Measurements from ENCODE around the gene CYB5B. TPM values are rescaled to one million over a fixed set of nuclear protein-coding genes. Genes with fewer than 3 reads are reported as not detected.
"Not testable (repeated sequence)": the region's sequence is repeated elsewhere in the genome, so short reads cannot be mapped to it uniquely, and the experiment has no call there.

The CYB5B gene
- total RNA-seq, 1 donor from 2014 or later, result 39.2 TPM

DNA sequence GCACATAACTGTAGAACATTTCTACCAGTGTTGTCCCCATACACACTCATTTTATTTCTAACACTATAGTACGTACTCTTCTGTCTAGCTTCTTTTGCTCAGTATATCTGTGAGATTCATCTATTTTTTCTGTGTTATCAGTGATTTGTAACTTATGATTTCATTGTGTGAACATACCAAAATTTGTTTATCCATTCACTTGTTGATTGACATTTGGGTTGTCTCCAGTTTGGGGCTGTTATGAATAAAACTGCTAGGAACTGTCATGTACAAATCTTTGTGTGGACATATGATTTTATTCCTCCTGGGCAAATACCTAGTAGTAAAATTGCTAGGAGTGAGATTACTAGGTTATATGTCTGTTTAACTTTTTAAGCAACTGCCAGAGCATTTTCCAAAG, 9.6 kb downstream of the CYB5B start:
- H3K36me3 ChIP-seq (ENCODE audit: control insufficient read depth, insufficient read depth, low read length), result peaks cover 3% of the 10 kb centered on the region
- FAIRE-seq, result no peak

DNA sequence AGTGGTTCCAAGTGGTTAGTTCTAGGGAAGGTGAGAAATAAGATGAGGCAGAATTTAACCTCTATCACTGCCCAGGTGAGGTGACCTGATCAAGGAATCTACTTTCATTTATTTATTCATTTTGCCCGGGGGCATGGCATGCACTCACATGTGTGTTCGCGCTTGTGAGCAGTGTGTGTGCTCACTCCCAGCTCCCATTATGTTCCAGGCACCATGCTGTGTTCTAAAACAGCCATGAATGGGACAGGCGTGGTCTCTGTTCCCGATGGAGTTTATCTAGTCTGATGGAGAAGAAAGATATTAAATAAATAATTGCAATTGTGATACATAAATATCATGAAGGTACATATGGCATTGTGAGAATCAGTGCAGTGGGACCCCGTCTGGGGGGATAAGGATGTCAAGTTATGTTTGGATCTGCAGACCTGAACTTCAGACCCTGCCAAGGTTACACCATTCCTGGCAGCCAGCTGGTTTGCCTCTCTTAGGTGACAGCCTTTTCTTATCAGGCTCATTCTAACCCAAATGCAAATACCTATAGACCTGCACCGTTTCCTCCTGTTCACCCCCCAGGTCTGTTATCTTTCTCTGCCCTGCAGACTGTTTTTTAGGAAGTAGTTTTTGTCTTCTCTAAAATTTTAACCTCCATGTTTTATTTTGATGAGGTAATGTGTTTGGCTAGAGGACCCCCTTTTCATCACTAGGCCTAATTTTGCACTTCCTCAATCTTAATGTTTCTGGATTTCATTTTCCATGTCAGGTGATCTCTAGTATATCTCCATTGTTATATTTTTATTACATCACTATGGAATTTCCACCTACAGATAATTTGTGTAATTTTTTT, 11.8 kb downstream of the CYB5B start:
- no peak for DNase-seq (ENCODE audit: low read depth)
- H3K4me3 ChIP-seq (ENCODE audit: low read depth, low read length), result no peak overlapping the region
- no peak for FAIRE-seq
- H3K36me3 ChIP-seq (ENCODE audit: control insufficient read depth, insufficient read depth, low read length), result peaks cover 2% of the 10 kb centered on the region
- TF ChIP-seq, protein P1, sequence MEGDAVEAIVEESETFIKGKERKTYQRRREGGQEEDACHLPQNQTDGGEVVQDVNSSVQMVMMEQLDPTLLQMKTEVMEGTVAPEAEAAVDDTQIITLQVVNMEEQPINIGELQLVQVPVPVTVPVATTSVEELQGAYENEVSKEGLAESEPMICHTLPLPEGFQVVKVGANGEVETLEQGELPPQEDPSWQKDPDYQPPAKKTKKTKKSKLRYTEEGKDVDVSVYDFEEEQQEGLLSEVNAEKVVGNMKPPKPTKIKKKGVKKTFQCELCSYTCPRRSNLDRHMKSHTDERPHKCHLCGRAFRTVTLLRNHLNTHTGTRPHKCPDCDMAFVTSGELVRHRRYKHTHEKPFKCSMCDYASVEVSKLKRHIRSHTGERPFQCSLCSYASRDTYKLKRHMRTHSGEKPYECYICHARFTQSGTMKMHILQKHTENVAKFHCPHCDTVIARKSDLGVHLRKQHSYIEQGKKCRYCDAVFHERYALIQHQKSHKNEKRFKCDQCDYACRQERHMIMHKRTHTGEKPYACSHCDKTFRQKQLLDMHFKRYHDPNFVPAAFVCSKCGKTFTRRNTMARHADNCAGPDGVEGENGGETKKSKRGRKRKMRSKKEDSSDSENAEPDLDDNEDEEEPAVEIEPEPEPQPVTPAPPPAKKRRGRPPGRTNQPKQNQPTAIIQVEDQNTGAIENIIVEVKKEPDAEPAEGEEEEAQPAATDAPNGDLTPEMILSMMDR (IDR thresholded peaks at IDR 0.05; ENCODE audit: insufficient read depth, low read length, severe bottlenecking), result no peak
- no peaks in the 10 kb centered on the region for H3K27me3 ChIP-seq (ENCODE audit: control insufficient read depth, insufficient read depth, low read length)

More for the DNA sequence above, 9.6 kb downstream of the CYB5B start:
- DNase-seq (ENCODE audit: low read depth), result no peak
- TF ChIP-seq, protein P1 (IDR thresholded peaks at IDR 0.05; ENCODE audit: insufficient read depth, low read length, severe bottlenecking), result no peak
- Histone ChIP-seq H3K27me3 (ENCODE audit: control insufficient read depth, insufficient read depth, low read length) (no peaks in the 10 kb centered on the region), H3K4me3 (ENCODE audit: low read depth, low read length) (no peak overlapping the region)

DNA sequence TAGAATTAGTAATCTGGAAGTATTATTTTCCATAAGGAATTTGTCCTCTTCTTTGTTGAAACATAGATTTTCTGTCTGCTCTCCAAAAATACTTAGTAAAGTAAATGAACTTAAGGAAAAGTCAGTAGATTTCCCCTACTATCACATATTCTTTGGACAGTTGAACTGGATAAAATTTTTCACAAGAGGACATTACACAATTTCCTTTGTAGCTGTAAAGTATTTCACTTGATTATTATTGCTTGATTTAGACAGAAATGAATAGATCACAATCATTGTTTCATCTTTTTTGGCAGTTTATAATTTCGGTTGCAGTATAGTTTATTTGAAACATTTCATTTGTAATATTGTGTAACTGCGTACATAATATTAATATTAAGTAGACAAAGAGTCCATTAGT, 12.5 kb downstream of the CYB5B start:
- FAIRE-seq (no peak), DNase-seq (ENCODE audit: low read depth) (no peak)
- H3K4me3 ChIP-seq (ENCODE audit: low read depth, low read length), result no peak overlapping the region
- H3K36me3 ChIP-seq (ENCODE audit: control insufficient read depth, insufficient read depth, low read length), result peaks cover 1% of the 10 kb centered on the region
- no peaks in the 10 kb centered on the region for H3K27me3 ChIP-seq (ENCODE audit: control insufficient read depth, insufficient read depth, low read length)
- TF ChIP-seq, protein P1 (IDR thresholded peaks at IDR 0.05; ENCODE audit: insufficient read depth, low read length, severe bottlenecking), result no peak

DNA sequence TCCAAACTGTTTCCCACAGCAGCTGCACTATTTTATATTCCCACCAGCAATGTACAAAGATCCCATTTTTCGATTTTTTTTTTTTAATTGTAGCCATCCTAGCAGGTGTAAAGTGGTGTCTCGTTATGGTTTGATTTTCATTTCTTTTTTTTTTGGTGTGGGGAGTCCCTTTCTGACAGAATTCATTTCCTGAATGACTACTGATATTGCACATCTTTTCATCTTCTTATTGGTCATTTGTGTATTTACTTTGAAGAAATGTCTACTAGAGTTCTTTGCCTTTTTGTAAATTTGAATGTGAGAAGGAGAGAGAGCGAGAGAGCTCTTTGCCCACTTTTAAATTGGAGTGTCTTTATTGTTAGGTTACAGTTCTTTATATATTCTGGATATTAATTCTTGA, 14.0 kb downstream of the CYB5B start:
- peaks cover 1% of the 10 kb centered on the region for H3K36me3 ChIP-seq (ENCODE audit: control insufficient read depth, insufficient read depth, low read length)
- FAIRE-seq (no peak), DNase-seq (ENCODE audit: low read depth) (no peak)
- TF ChIP-seq, protein P1 (IDR thresholded peaks at IDR 0.05; ENCODE audit: insufficient read depth, low read length, severe bottlenecking), result no peak
- no peaks in the 10 kb centered on the region for H3K27me3 ChIP-seq (ENCODE audit: control insufficient read depth, insufficient read depth, low read length)
- H3K4me3 ChIP-seq (ENCODE audit: low read depth, low read length), result no peak overlapping the region

DNA sequence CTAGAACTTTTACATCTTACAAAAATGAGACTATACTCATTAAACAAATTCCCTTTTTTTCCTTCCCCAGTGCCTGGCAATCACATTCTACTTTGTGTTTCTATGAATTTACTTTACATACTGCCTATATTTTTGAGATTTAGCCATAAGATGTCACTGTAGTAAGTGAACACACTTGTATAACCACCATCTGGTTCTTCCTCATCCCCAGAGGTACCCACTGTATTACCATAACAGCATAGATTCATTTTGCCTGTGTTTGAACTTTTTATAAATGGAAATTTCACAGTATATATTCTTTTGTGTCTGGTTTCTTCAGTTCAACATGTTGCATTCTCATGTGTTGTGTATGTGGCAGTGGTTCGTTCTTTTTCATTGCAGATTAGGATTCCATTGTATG, 15.8 kb downstream of the CYB5B start:
- DNase-seq (ENCODE audit: low read depth) (no peak), FAIRE-seq (no peak)
- H3K36me3 ChIP-seq (ENCODE audit: control insufficient read depth, insufficient read depth, low read length), result peaks cover under 1% of the 10 kb centered on the region
- no peak overlapping the region for H3K4me3 ChIP-seq (ENCODE audit: low read depth, low read length)
- H3K27me3 ChIP-seq (ENCODE audit: control insufficient read depth, insufficient read depth, low read length), result no peaks in the 10 kb centered on the region
- TF ChIP-seq, protein P1 (IDR thresholded peaks at IDR 0.05; ENCODE audit: insufficient read depth, low read length, severe bottlenecking), result no peak

DNA sequence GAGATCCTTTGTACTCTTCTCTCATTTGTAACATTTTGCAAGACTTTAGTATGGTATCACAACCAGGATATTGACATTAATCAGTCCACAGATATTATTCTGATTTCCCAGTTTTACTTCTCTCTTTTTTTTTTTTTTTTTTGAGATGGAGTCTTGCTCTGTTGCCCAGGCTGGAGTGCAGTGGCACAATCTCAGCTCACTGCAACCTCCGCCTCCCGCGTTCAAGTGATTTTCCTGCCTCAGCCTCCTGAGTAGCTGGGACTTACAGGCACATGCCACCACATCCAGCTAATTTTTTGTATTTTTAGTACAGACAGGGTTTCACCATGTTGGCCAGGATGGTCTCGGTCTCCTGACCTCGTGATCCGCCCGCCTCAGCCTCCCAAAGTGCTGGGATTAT, 16.6 kb downstream of the CYB5B start:
- not testable (repeated sequence) for H3K4me3 ChIP-seq (ENCODE audit: low read depth, low read length); H3K36me3 ChIP-seq (ENCODE audit: control insufficient read depth, insufficient read depth, low read length); DNase-seq (ENCODE audit: low read depth); FAIRE-seq; H3K27me3 ChIP-seq (ENCODE audit: control insufficient read depth, insufficient read depth, low read length)

Measured in bronchial epithelial cell (primary cell).